ENCODE measurements around the gene TMEM132C.

DNA sequence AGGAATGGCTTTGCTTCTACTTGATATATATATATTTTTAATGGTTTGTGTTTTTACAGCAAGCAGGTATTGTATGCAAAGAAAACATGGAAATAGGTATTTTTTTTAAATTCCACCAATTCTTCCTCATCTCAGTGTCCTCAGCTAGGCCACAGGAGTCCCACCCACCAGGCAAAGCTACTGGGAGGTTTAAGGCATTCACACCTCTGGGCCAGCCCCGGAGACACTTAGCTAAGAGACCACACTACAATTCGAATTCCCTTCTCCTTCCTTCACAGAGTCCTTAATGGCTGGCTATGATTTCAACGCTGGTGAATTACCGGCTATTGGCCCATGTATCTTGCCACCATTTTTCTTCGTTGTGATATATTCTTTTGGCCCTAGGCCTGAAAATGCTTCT lies 485.4 kb downstream of the TMEM132C start:
- TF ChIP-seq REST (tag by site-specific recombination; IDR thresholded peaks at IDR 0.05): no peak
- no peak for TF ChIP-seq CTCF (tag by site-specific recombination; IDR thresholded peaks at IDR 0.05)

Data from HEK293 (cell line).